Smooth muscle cell (in vitro differentiated cells): Measurements from ENCODE around the gene INPP4A. TPM values are rescaled to one million over a fixed set of nuclear protein-coding genes. Genes with fewer than 3 reads are reported as not detected.

Source experiments
- DNase-seq: peaks from one replicate; lab custom pipeline; 2025; ENCODE audit not compliant: unreplicated experiment; lab: John Stamatoyannopoulos, UW
- H2AFZ ChIP-seq: fragments of 200-600 bp; sonication (generic); 2 replicates; pipeline ENCODE4 v1.6.0; 2016; ENCODE audit warnings: antibody characterized with exemption, low read depth, mild to moderate bottlenecking
- H3F3A ChIP-seq: fragments of 200-600 bp; sonication (generic); 2 replicates; pipeline ENCODE4 v1.6.0; 2017; ENCODE audit warnings: antibody characterized with exemption, low read depth
- H3K27ac ChIP-seq: fragments of 200-600 bp; sonication (generic); 2 replicates; pipeline ENCODE4 v1.5.1; 2016; ENCODE audit warnings: low read depth, mild to moderate bottlenecking
- H3K27me3 ChIP-seq: fragments of 200-600 bp; sonication (generic); 2 replicates; pipeline ENCODE4 v1.6.1; 2016; ENCODE audit warnings: low read depth, mild to moderate bottlenecking
- H3K36me3 ChIP-seq: fragments of 200-600 bp; sonication (generic); 2 replicates; pipeline ENCODE4 v1.5.1; 2016; ENCODE audit warnings: low read depth
- H3K4me1 ChIP-seq: fragments of 200-600 bp; sonication (generic); 2 replicates; pipeline ENCODE4 v1.5.1; 2016; ENCODE audit warnings: low read depth
- H3K4me2 ChIP-seq: fragments of 200-600 bp; sonication (generic); 2 replicates; pipeline ENCODE4 v1.6.0; 2016; ENCODE audit warnings: mild to moderate bottlenecking
- H3K4me3 ChIP-seq: fragments of 200-600 bp; sonication (generic); 2 replicates; pipeline ENCODE4 v1.5.1; 2016; ENCODE audit warnings: mild to moderate bottlenecking
- H3K79me2 ChIP-seq: fragments of 200-600 bp; sonication (generic); 2 replicates; pipeline ENCODE4 v1.6.0; 2016; ENCODE audit warnings: low read depth, mild to moderate bottlenecking
- H3K9ac ChIP-seq: fragments of 200-600 bp; sonication (generic); 2 replicates; pipeline ENCODE4 v1.6.0; 2016; ENCODE audit warnings: low read depth
- H3K9me3 ChIP-seq: fragments of 200-600 bp; sonication (generic); replicated peaks from 2 replicates; pipeline ENCODE4 v1.5.1; 2016; ENCODE audit warnings: low read depth
- H4K20me1 ChIP-seq: fragments of 200-600 bp; sonication (generic); 2 replicates; pipeline ENCODE4 v1.6.0; 2016; ENCODE audit warnings: low read depth
- CTCF ChIP-seq: fragments of 200-600 bp; sonication (generic); IDR thresholded peaks from 2 replicates; pipeline ENCODE4 v1.5.1; 2017; ENCODE audit warnings: borderline replicate concordance, mild to moderate bottlenecking, antibody characterized with exemption; ENCODE audit not compliant: insufficient read depth, poor library complexity, severe bottlenecking
- WGBS: methylation state at CpG from one replicate; pipeline ENCODE4 v1.1.7; 2016; ENCODE audit warnings: low lambda C conversion rate; 5-methylcytosine and 5-hydroxymethylcytosine counted together
- polyA plus RNA-seq: library from polyadenylated mRNA; unstranded; fragments of >200 nt; fragmentation: Nextera tagmentation; extraction: Ambion mirVana; gene quantifications from 2 replicates; pipeline ENCODE4 v1.2.1, GENCODE V29; 2016
- total RNA-seq: library from RNA; depleted of rRNA; stranded (reverse); fragments of >200 nt; gene quantifications from 2 replicates; pipeline ENCODE4 v1.2.3, GENCODE V29; 2014

Gene INPP4A
- total and polyA plus RNA-seq, 2 experiments from 2014 or later: 10.1 to 17.3 TPM

- Histone ChIP-seq H3K27me3 (no peaks in the 10 kb centered on the region), H3K9ac (no peak overlapping the region), H3K4me1 (no peaks in the 10 kb centered on the region), H3K79me2 (no peaks in the 10 kb centered on the region), H3K9me3 (no peaks in the 10 kb centered on the region), H4K20me1 (no peaks in the 10 kb centered on the region), H3K4me3 (no peak overlapping the region), H3K27ac (no peak overlapping the region), H3K4me2 (no peak overlapping the region), H3F3A (no peaks in the 10 kb centered on the region), H3K36me3 (no peaks in the 10 kb centered on the region), H2AFZ (no peak overlapping the region)
- no peak for DNase-seq
- no peak for TF ChIP-seq CTCF
- 96% methylated on average over 11 of the region's 11 CpGs for WGBS
Measured at GRCh38 chr2:98543214-98543613, 98.6 kb downstream of the INPP4A start.

DNA sequence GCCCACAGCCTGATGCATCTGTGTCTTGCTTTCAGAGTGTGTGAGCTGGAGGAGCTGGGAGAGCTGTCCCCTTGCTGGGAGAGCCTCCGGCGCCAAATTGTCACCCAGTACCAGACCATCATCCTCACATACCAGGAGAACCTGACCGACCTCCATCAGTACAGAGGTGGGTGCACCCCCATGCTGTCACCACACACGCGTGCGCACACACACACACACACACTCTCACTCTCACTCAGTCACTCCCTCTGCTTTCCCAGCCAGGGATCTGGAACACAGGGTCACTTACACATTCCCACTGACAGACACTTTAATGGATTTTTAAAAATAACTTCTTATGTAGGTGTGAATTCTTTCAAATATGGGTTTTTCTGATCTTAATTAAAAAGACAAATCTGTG is 99.2 kb downstream of the INPP4A start:
- Histone ChIP-seq H3K79me2 (no peaks in the 10 kb centered on the region), H3K4me1 (no peaks in the 10 kb centered on the region), H3K4me2 (no peak overlapping the region), H3K36me3 (no peaks in the 10 kb centered on the region), H2AFZ (no peak overlapping the region), H3K9ac (no peak overlapping the region), H3K4me3 (no peak overlapping the region), H3K9me3 (no peaks in the 10 kb centered on the region), H4K20me1 (no peaks in the 10 kb centered on the region), H3K27me3 (no peaks in the 10 kb centered on the region), H3F3A (no peaks in the 10 kb centered on the region), H3K27ac (no peak overlapping the region)
- no peak for DNase-seq
- 82% methylated on average over 6 of the region's 6 CpGs for WGBS
- TF ChIP-seq CTCF: no peak

GRCh38 chr2:98545591-98545990 is 100.9 kb downstream of the INPP4A start:
- Histone ChIP-seq H3K27ac (no peak overlapping the region), H3K27me3 (no peaks in the 10 kb centered on the region), H2AFZ (no peak overlapping the region), H3K4me2 (no peak overlapping the region), H4K20me1 (no peaks in the 10 kb centered on the region), H3K4me3 (no peak overlapping the region), H3K9ac (no peak overlapping the region), H3K36me3 (no peaks in the 10 kb centered on the region), H3F3A (no peaks in the 10 kb centered on the region), H3K79me2 (no peaks in the 10 kb centered on the region), H3K4me1 (no peaks in the 10 kb centered on the region), H3K9me3 (no peaks in the 10 kb centered on the region)
- WGBS: 91% methylated on average over 7 of the region's 7 CpGs
- no peak for DNase-seq
- no peak for TF ChIP-seq CTCF

DNA sequence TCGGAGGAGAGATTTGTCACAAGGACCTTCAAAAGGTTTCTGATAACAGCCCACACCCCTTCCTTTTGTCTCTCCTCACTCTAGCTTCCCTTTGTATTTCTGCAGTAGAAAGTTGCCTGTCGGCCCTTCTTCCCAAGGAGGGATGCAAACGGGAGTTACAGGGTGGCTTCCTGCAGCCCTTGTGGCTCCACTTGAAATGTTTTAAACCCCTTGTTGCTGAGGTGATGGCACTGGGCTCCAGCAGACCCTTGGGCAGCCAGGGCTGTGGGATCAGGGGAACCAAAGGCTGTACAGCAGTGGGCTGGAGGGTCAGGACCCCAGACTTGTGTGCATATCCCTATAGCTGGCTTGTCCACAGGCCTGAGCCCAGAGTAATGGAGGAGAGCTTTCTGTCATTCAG is 101.5 kb downstream of the INPP4A start:
- no peak for TF ChIP-seq CTCF
- H3K27me3 ChIP-seq: no peaks in the 10 kb centered on the region
- no peak overlapping the region for H3K27ac ChIP-seq
- no peaks in the 10 kb centered on the region for H4K20me1 ChIP-seq
- 87% methylated on average over 3 of the region's 3 CpGs for WGBS
- H3K9ac ChIP-seq: no peak overlapping the region
- H3K36me3 ChIP-seq: no peaks in the 10 kb centered on the region
- no peak overlapping the region for H3K4me2 ChIP-seq
- no peaks in the 10 kb centered on the region for H3F3A ChIP-seq
- no peak for DNase-seq
- no peaks in the 10 kb centered on the region for H3K79me2 ChIP-seq
- H3K4me3 ChIP-seq: no peak overlapping the region
- H3K9me3 ChIP-seq: no peaks in the 10 kb centered on the region
- H2AFZ ChIP-seq: no peak overlapping the region
- no peaks in the 10 kb centered on the region for H3K4me1 ChIP-seq
